ENCODE results near the gene RFC3.

The RFC3 gene

GRCh38 chr13:33872005-33872351, 54.0 kb downstream of the RFC3 start:
- Histone ChIP-seq H3K9me3 (ENCODE audit: severe bottlenecking) (no peaks in the 10 kb centered on the region), H3K4me1 (ENCODE audit: insufficient read depth, poor library complexity, severe bottlenecking) (no peaks in the 10 kb centered on the region), H3K27ac (ENCODE audit: poor library complexity, severe bottlenecking) (no peak overlapping the region), H3K36me3 (ENCODE audit: low read depth) (no peaks in the 10 kb centered on the region), H3K4me3 (ENCODE audit: severe bottlenecking) (no peak overlapping the region), H3K27me3 (ENCODE audit: insufficient read depth, poor library complexity, severe bottlenecking) (no peaks in the 10 kb centered on the region)
- no peak for TF ChIP-seq CTCF (IDR thresholded peaks at IDR 0.05; ENCODE audit: poor library complexity, severe bottlenecking)
- no peak for ATAC-seq (ENCODE audit: low read depth)
- no peak for DNase-seq (ENCODE audit: low spot score)

GRCh38 chr13:33873251-33873908, 55.4 kb downstream of the RFC3 start:
- Histone ChIP-seq H3K27me3 (ENCODE audit: insufficient read depth, poor library complexity, severe bottlenecking) (no peaks in the 10 kb centered on the region), H3K27ac (ENCODE audit: poor library complexity, severe bottlenecking) (no peak overlapping the region), H3K36me3 (ENCODE audit: low read depth) (no peaks in the 10 kb centered on the region), H3K9me3 (ENCODE audit: severe bottlenecking) (no peaks in the 10 kb centered on the region), H3K4me1 (ENCODE audit: insufficient read depth, poor library complexity, severe bottlenecking) (no peaks in the 10 kb centered on the region), H3K4me3 (ENCODE audit: severe bottlenecking) (no peak overlapping the region)
- no peak for TF ChIP-seq CTCF (IDR thresholded peaks at IDR 0.05; ENCODE audit: poor library complexity, severe bottlenecking)
- DNase-seq (ENCODE audit: low spot score) (no peak), ATAC-seq (ENCODE audit: low read depth) (no peak)

GRCh38 chr13:33874871-33875270, 56.9 kb downstream of the RFC3 start:
- H3K4me3 ChIP-seq (ENCODE audit: severe bottlenecking) = no peak overlapping the region
- no peaks in the 10 kb centered on the region for H3K4me1 ChIP-seq (ENCODE audit: insufficient read depth, poor library complexity, severe bottlenecking)
- ATAC-seq (ENCODE audit: low read depth) (no peak), DNase-seq (ENCODE audit: low spot score) (no peak)
- H3K9me3 ChIP-seq (ENCODE audit: severe bottlenecking) = no peaks in the 10 kb centered on the region
- no peaks in the 10 kb centered on the region for H3K36me3 ChIP-seq (ENCODE audit: low read depth)
- TF ChIP-seq CTCF (IDR thresholded peaks at IDR 0.05; ENCODE audit: poor library complexity, severe bottlenecking) = no peak
- H3K27me3 ChIP-seq (ENCODE audit: insufficient read depth, poor library complexity, severe bottlenecking) = no peaks in the 10 kb centered on the region
- no peak overlapping the region for H3K27ac ChIP-seq (ENCODE audit: poor library complexity, severe bottlenecking)

- DNase-seq (ENCODE audit: low spot score) = no peak
- no peak overlapping the region for H3K27ac ChIP-seq (ENCODE audit: poor library complexity, severe bottlenecking)
- no peaks in the 10 kb centered on the region for H3K4me1 ChIP-seq (ENCODE audit: insufficient read depth, poor library complexity, severe bottlenecking)
- no peaks in the 10 kb centered on the region for H3K9me3 ChIP-seq (ENCODE audit: severe bottlenecking)
- ATAC-seq (ENCODE audit: low read depth) = no peak
- no peaks in the 10 kb centered on the region for H3K36me3 ChIP-seq (ENCODE audit: low read depth)
- no peak overlapping the region for H3K4me3 ChIP-seq (ENCODE audit: severe bottlenecking)
- TF ChIP-seq CTCF (IDR thresholded peaks at IDR 0.05; ENCODE audit: poor library complexity, severe bottlenecking) = no peak
- H3K27me3 ChIP-seq (ENCODE audit: insufficient read depth, poor library complexity, severe bottlenecking) = no peaks in the 10 kb centered on the region
These were observed 57.9 kb downstream of the RFC3 start for GRCh38 chr13:33875618-33876401.
